Measurements from ENCODE around the gene COA8. TPM values are rescaled to one million over a fixed set of nuclear protein-coding genes. Genes with fewer than 3 reads are reported as not detected.

The COA8 gene
- total and polyA plus RNA-seq, 2 of the 13 experiments (the other 11 are each of a cell fraction or from before 2014, with no cell fraction given) = 10.9 to 25.1 TPM

GRCh38 chr14:103528146-103528586 is 34.6 kb upstream of the COA8 start:
- BruUV-seq (replicated peaks) = no TSS peak
- H3K4me3 ChIP-seq (replicated peaks in 1 of 3; ENCODE audit: insufficient read depth in 1 of 3, low read depth in 2 of 3, low read length in 3 of 3) = peak overlapping the region; percentile 65 to 98 (median 95)
- no peaks in the 10 kb centered on the region for H4K20me1 ChIP-seq (ENCODE audit: insufficient read depth, low read length)
- peaks cover 3 to 4% of the 10 kb centered on the region in 2 experiments; a peak in 3 of 5 replicates for H3K36me3 ChIP-seq (replicated peaks in 1 of 2; ENCODE audit: control insufficient read depth in 1 of 2, insufficient read depth in 2 of 2, low read length in 2 of 2)
- ATAC-seq = peak; percentile 37
- FAIRE-seq = no peak
- WGBS (ENCODE audit: low lambda C conversion rate) = 9% methylated on average over 5 of the region's 10 CpGs
- no peaks in the 10 kb centered on the region for H3K9me3 ChIP-seq (ENCODE audit: low read length)
- peak overlapping the region; percentile 98 for H3K4me2 ChIP-seq (ENCODE audit: low read depth, low read length)
- ChIA-PET POLR2A (interaction anchor here (0.7 to 3.2 kb wide), 14 partner anchors 8 to 352 kb away, joined by 3 to 37 read pairs (median 5); partner anchors contain the start of genes BAG5, COA8 and EIF5), CTCF (ENCODE audit: low intra/inter-chr PET ratio, low total read pairs) (no interaction called here)
- peaks cover 30% of the 10 kb centered on the region for H3K79me2 ChIP-seq (ENCODE audit: insufficient read depth, low read length)
- peaks cover 71% of the 10 kb centered on the region for H3K4me1 ChIP-seq (ENCODE audit: insufficient read depth, low read length)
- no peak overlapping the region for H2AFZ ChIP-seq (ENCODE audit: low read length)
- no peak for DNase-seq (ENCODE audit: low spot score)
- peak overlapping the region; percentile 89 for H3K27ac ChIP-seq (ENCODE audit: extremely low read length, insufficient read depth, low read length)
- intact Hi-C loops (cut with micrococcal nuclease; ENCODE audit: unreplicated experiment) = no loop called here
- no peaks in the 10 kb centered on the region; a peak in 1 of 5 replicates for H3K27me3 ChIP-seq (ENCODE audit: control insufficient read depth in 1 of 2, insufficient read depth in 2 of 2, low read length in 2 of 2)
- in situ Hi-C loops (cut with HindIII; ENCODE audit: extremely low pct_ligation_motif_present, low pct_unique_long_range_greater_than_20kb) = no loop called here
- H3K9ac ChIP-seq (ENCODE audit: insufficient read depth, low read depth, low read length) = peak overlapping the region; percentile 86
- TF ChIP-seq ZNF570 (CRISPR knock-in tag; IDR thresholded peaks at IDR 0.05; ENCODE audit: borderline replicate concordance) (no peak), ZNF430 (CRISPR knock-in tag; IDR thresholded peaks at IDR 0.05) (no peak), ZNF230 (CRISPR knock-in tag; IDR thresholded peaks at IDR 0.05) (peak; percentile 47; the same call in 1 of the 2 replicates), RFX5 (IDR thresholded peaks at IDR 0.05; ENCODE audit: low read depth, low read length) (no peak), NR3C1 (CRISPR knock-in tag; IDR thresholded peaks at IDR 0.05) (no peak), AGO1 (IDR thresholded peaks at IDR 0.05; ENCODE audit: low read depth, low read length, poor library complexity, severe bottlenecking) (peak; percentile 11), SMARCC2 (IDR thresholded peaks at IDR 0.05) (no peak), ZHX2 (IDR thresholded peaks at IDR 0.05; ENCODE audit: low read depth) (no peak), ZHX2 (CRISPR knock-in tag; IDR thresholded peaks at IDR 0.05; ENCODE audit: borderline replicate concordance) (no peak), HMGXB3 (CRISPR knock-in tag; IDR thresholded peaks at IDR 0.05; ENCODE audit: borderline replicate concordance) (no peak), POLR2AphosphoS5 (IDR thresholded peaks at IDR 0.05; ENCODE audit: low read depth, low read length) (0 out of 2 replicates have a peak, but pooled peaks have one; percentile 19), HOXA7 (CRISPR knock-in tag; IDR thresholded peaks at IDR 0.05) (no peak), ZNF619 (CRISPR knock-in tag; IDR thresholded peaks at IDR 0.05) (no peak; the same call in 1 of the 2 replicates), RXRB (CRISPR knock-in tag; IDR thresholded peaks at IDR 0.05; ENCODE audit: borderline replicate concordance) (no peak), HOXA5 (CRISPR knock-in tag; IDR thresholded peaks at IDR 0.05) (no peak), ESRRA (CRISPR knock-in tag; IDR thresholded peaks at IDR 0.05; ENCODE audit: low read depth) (no peak)

Measured in HepG2 (cell line).